ENCODE results near the gene TMEM168.
A peak's percentile ranks its signal among the peaks of the same experiment; 100 is the strongest.
"Not testable (repeated sequence)": the region's sequence is repeated elsewhere in the genome, so short reads cannot be mapped to it uniquely, and the experiment has no call there.

Gene TMEM168

GRCh38 chr7:112759905-112760304 is 30.3 kb downstream of the TMEM168 start:
- no peak for DNase-seq
- ATAC-seq (replicated peaks), result no peak
- Mint-ChIP-seq H3K36me3 (peaks cover 3 to 8% of the 10 kb centered on the region in 2 donors), H3K9me3 (peaks cover 0 to 2% of the 10 kb centered on the region in 2 donors), H3K4me3 (no peak overlapping the region), H3K27me3 (no peaks in the 10 kb centered on the region), H3K27ac (no peak overlapping the region), H3K4me1 (peaks cover 2 to 12% of the 10 kb centered on the region in 2 donors)

- DNase-seq (no peak), ATAC-seq (replicated peaks) (peak in 1 of 2 donors; percentile 36)
- Mint-ChIP-seq H3K4me1 (peaks cover 2 to 6% of the 10 kb centered on the region in 2 donors), H3K9me3 (peaks cover 0 to 2% of the 10 kb centered on the region in 2 donors), H3K27ac (no peak overlapping the region), H3K27me3 (no peaks in the 10 kb centered on the region), H3K36me3 (peaks cover 3 to 8% of the 10 kb centered on the region in 2 donors), H3K4me3 (no peak overlapping the region)
Observed at GRCh38 chr7:112757337-112757736, 32.9 kb downstream of the TMEM168 start.

- Mint-ChIP-seq H3K27ac (no peak overlapping the region), H3K36me3 (peaks cover 3 to 6% of the 10 kb centered on the region in 2 donors), H3K9me3 (peaks cover 0 to 2% of the 10 kb centered on the region in 2 donors), H3K4me1 (peaks cover 2 to 6% of the 10 kb centered on the region in 2 donors), H3K4me3 (no peak overlapping the region), H3K27me3 (peaks cover 0 to 4% of the 10 kb centered on the region in 2 donors)
- ATAC-seq (replicated peaks), result no peak
- DNase-seq, result no peak
Observed at GRCh38 chr7:112753298-112753697, 36.9 kb downstream of the TMEM168 start.

- DNase-seq, result no peak
- Mint-ChIP-seq H3K27me3 (peaks cover 0 to 4% of the 10 kb centered on the region in 2 donors), H3K36me3 (peaks cover 3 to 4% of the 10 kb centered on the region in 2 donors), H3K9me3 (peaks cover 0 to 2% of the 10 kb centered on the region in 2 donors), H3K27ac (no peak overlapping the region), H3K4me1 (peaks cover 2 to 6% of the 10 kb centered on the region in 2 donors), H3K4me3 (no peak overlapping the region)
- ATAC-seq (replicated peaks), result no peak
Observed at GRCh38 chr7:112752576-112752975, 37.6 kb downstream of the TMEM168 start.

- H3K4me1 Mint-ChIP-seq, result no peaks in the 10 kb centered on the region
- no peaks in the 10 kb centered on the region for H3K36me3 Mint-ChIP-seq
- no peak overlapping the region for H3K27ac Mint-ChIP-seq
- H3K4me3 Mint-ChIP-seq, result no peak overlapping the region
- DNase-seq, result no peak
- H3K27me3 Mint-ChIP-seq, result peaks cover 0 to 4% of the 10 kb centered on the region in 2 donors
- no peaks in the 10 kb centered on the region for H3K9me3 Mint-ChIP-seq
- ATAC-seq (replicated peaks), result no peak
Observed at GRCh38 chr7:112749775-112750174, 40.4 kb downstream of the TMEM168 start.

GRCh38 chr7:112748381-112748780 is 41.8 kb downstream of the TMEM168 start:
- Mint-ChIP-seq H3K27ac (no peak overlapping the region), H3K9me3 (no peaks in the 10 kb centered on the region), H3K36me3 (no peaks in the 10 kb centered on the region), H3K4me3 (no peak overlapping the region), H3K27me3 (peaks cover 0 to 4% of the 10 kb centered on the region in 2 donors), H3K4me1 (no peaks in the 10 kb centered on the region)
- DNase-seq, result no peak
- no peak for ATAC-seq (replicated peaks)

- DNase-seq (no peak), ATAC-seq (replicated peaks) (peak in 1 of 2 donors; percentile 29)
- Mint-ChIP-seq H3K36me3 (peaks cover 0 to under 1% of the 10 kb centered on the region in 2 donors), H3K27ac (no peak overlapping the region), H3K27me3 (peaks cover 0 to 3% of the 10 kb centered on the region in 2 donors), H3K9me3 (peaks cover 0 to 2% of the 10 kb centered on the region in 2 donors), H3K4me3 (no peak overlapping the region), H3K4me1 (no peaks in the 10 kb centered on the region)
Observed at GRCh38 chr7:112745635-112746034, 44.6 kb downstream of the TMEM168 start.

GRCh38 chr7:112744818-112745217 is 45.4 kb downstream of the TMEM168 start:
- no peaks in the 10 kb centered on the region for H3K4me1 Mint-ChIP-seq
- peaks cover 0 to 4% of the 10 kb centered on the region in 2 donors for H3K27me3 Mint-ChIP-seq
- H3K9me3 Mint-ChIP-seq, result peaks cover 0 to 4% of the 10 kb centered on the region in 2 donors
- H3K27ac Mint-ChIP-seq, result no peak overlapping the region
- H3K4me3 Mint-ChIP-seq, result no peak overlapping the region
- no peak for DNase-seq
- H3K36me3 Mint-ChIP-seq, result peaks cover 0 to 3% of the 10 kb centered on the region in 2 donors
- no peak for ATAC-seq (replicated peaks)

GRCh38 chr7:112743811-112744210 is 46.4 kb downstream of the TMEM168 start:
- peaks cover 4 to 6% of the 10 kb centered on the region in 2 donors for H3K9me3 Mint-ChIP-seq
- H3K27ac Mint-ChIP-seq, result no peak overlapping the region
- no peak overlapping the region for H3K4me3 Mint-ChIP-seq
- H3K27me3 Mint-ChIP-seq, result peaks cover 2 to 4% of the 10 kb centered on the region in 2 donors
- ATAC-seq (replicated peaks) (peak in 1 of 2 donors; percentile 29), DNase-seq (no peak)
- peaks cover 3 to 4% of the 10 kb centered on the region in 2 donors for H3K36me3 Mint-ChIP-seq
- no peaks in the 10 kb centered on the region for H3K4me1 Mint-ChIP-seq

GRCh38 chr7:112740667-112741066 is 49.5 kb downstream of the TMEM168 start:
- Mint-ChIP-seq H3K36me3 (peaks cover 5 to 7% of the 10 kb centered on the region in 2 donors), H3K27me3 (peaks cover 4 to 6% of the 10 kb centered on the region in 2 donors), H3K4me1 (no peaks in the 10 kb centered on the region), H3K4me3 (no peak overlapping the region), H3K9me3 (peaks cover 10 to 13% of the 10 kb centered on the region in 2 donors), H3K27ac (no peak overlapping the region)
- DNase-seq, result no peak
- no peak for ATAC-seq (replicated peaks)

GRCh38 chr7:112739436-112740180 is 50.6 kb downstream of the TMEM168 start:
- peaks cover 13% of the 10 kb centered on the region in 2 donors for H3K9me3 Mint-ChIP-seq
- no peak for DNase-seq
- no peaks in the 10 kb centered on the region for H3K4me1 Mint-ChIP-seq
- H3K27ac Mint-ChIP-seq, result no peak overlapping the region
- H3K36me3 Mint-ChIP-seq, result peaks cover 5 to 7% of the 10 kb centered on the region in 2 donors
- H3K27me3 Mint-ChIP-seq, result peaks cover 4 to 6% of the 10 kb centered on the region in 2 donors
- H3K4me3 Mint-ChIP-seq, result no peak overlapping the region
- ATAC-seq (replicated peaks), result no peak

GRCh38 chr7:112735261-112735660 is 54.9 kb downstream of the TMEM168 start:
- peaks cover 0 to 6% of the 10 kb centered on the region in 2 donors for H3K27me3 Mint-ChIP-seq
- no peak for DNase-seq
- no peaks in the 10 kb centered on the region for H3K4me1 Mint-ChIP-seq
- no peak for ATAC-seq (replicated peaks)
- H3K36me3 Mint-ChIP-seq, result peaks cover 2 to 13% of the 10 kb centered on the region in 2 donors
- H3K4me3 Mint-ChIP-seq, result no peak overlapping the region
- H3K9me3 Mint-ChIP-seq, result peaks cover 25 to 26% of the 10 kb centered on the region in 2 donors
- no peak overlapping the region for H3K27ac Mint-ChIP-seq

GRCh38 chr7:112731324-112731723 is 58.9 kb downstream of the TMEM168 start:
- not testable (repeated sequence) for H3K27ac Mint-ChIP-seq; H3K4me3 Mint-ChIP-seq; DNase-seq; H3K4me1 Mint-ChIP-seq; H3K36me3 Mint-ChIP-seq; ATAC-seq (replicated peaks); H3K27me3 Mint-ChIP-seq
- H3K9me3 Mint-ChIP-seq, result peaks cover 30 to 38% of the 10 kb centered on the region in 2 donors

GRCh38 chr7:112726076-112726475 is 64.1 kb downstream of the TMEM168 start:
- ATAC-seq (replicated peaks), result no peak

GRCh38 chr7:112723416-112723815 is 66.8 kb downstream of the TMEM168 start:
- peaks cover 5 to 9% of the 10 kb centered on the region in 2 donors for H3K27me3 Mint-ChIP-seq
- peaks cover 7 to 14% of the 10 kb centered on the region in 2 donors for H3K9me3 Mint-ChIP-seq
- no peak overlapping the region for H3K4me3 Mint-ChIP-seq
- no peak overlapping the region for H3K27ac Mint-ChIP-seq
- DNase-seq, result no peak
- no peaks in the 10 kb centered on the region for H3K4me1 Mint-ChIP-seq
- H3K36me3 Mint-ChIP-seq, result no peaks in the 10 kb centered on the region
- ATAC-seq (replicated peaks), result no peak

More at GRCh38 chr7:112726076-112726475, 64.1 kb downstream of the TMEM168 start:
- peaks cover 15 to 28% of the 10 kb centered on the region in 2 donors for H3K9me3 Mint-ChIP-seq
- no peak for DNase-seq
- no peak overlapping the region for H3K27ac Mint-ChIP-seq
- H3K4me1 Mint-ChIP-seq, result no peaks in the 10 kb centered on the region
- peaks cover 5 to 9% of the 10 kb centered on the region in 2 donors for H3K27me3 Mint-ChIP-seq
- peaks cover 0 to 4% of the 10 kb centered on the region in 2 donors for H3K36me3 Mint-ChIP-seq
- no peak overlapping the region for H3K4me3 Mint-ChIP-seq

All from stimulated activated naive B cell treated with anti-CD40 and anti-IgM and Interleukin-4, amounts not matched to agents 10 μg/mL and 1 μg/mL and 100 μg/mL, for 72 hours (primary cell).